ENCODE results near the gene EMC6. TPM values are rescaled to one million over a fixed set of nuclear protein-coding genes. Genes with fewer than 3 reads are reported as not detected.
A peak's percentile ranks its signal among the peaks of the same experiment; 100 is the strongest.

The EMC6 gene
- total and polyA plus RNA-seq, 8 donors = 12.1 to 34.6 (median 16.4) TPM

DNA sequence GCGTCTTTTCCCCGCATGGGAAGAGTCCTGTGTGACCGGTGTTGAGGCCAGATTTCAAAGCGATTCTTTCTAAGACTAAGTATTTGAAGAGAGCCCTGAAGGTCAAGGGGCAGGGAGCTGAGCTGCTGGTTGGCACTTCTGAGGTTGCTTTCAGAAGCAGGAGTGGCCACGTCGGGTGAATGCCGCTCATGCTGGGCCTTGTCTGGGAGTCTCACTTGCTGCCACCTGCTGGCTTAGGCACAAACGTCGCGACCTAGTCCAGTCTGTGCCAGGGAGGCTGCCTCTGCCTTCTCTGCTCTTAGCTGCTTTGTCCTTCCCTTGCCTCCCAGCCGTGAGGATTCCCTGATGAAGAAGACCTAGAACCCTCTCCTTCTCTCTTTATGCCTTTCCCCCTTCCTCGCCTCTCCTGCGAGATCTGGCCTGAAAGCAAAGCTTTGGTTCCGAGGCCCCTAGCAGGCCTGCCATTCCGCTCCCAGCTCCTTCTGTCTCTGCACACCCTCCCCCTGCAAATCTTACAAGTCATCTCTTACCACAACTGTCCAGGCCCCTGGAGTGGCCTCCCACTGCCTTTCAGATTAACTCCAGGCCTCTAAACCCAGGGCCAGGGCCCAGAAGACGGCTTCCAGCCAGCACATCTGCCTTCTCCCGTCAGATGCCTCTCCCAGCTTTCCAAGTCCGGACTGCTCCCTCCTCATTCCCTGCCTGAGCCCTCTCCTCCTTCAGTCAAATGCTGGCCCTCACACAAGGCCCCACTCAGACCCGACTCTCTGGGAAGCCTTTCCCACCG is 20.6 kb upstream of the EMC6 start:
- intact Hi-C loops (cut with DNase I) = loop anchor here in 1 of 3 donors (10.0 kb wide), 1 partner anchor 603 kb away; no protein-coding TSS in a partner anchor
- no peak overlapping the region for H3K27ac ChIP-seq
- H3K27me3 ChIP-seq = no peaks in the 10 kb centered on the region
- H3K4me3 ChIP-seq = no peak overlapping the region
- TF ChIP-seq, protein P1, sequence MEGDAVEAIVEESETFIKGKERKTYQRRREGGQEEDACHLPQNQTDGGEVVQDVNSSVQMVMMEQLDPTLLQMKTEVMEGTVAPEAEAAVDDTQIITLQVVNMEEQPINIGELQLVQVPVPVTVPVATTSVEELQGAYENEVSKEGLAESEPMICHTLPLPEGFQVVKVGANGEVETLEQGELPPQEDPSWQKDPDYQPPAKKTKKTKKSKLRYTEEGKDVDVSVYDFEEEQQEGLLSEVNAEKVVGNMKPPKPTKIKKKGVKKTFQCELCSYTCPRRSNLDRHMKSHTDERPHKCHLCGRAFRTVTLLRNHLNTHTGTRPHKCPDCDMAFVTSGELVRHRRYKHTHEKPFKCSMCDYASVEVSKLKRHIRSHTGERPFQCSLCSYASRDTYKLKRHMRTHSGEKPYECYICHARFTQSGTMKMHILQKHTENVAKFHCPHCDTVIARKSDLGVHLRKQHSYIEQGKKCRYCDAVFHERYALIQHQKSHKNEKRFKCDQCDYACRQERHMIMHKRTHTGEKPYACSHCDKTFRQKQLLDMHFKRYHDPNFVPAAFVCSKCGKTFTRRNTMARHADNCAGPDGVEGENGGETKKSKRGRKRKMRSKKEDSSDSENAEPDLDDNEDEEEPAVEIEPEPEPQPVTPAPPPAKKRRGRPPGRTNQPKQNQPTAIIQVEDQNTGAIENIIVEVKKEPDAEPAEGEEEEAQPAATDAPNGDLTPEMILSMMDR (IDR thresholded peaks at IDR 0.05) = peak in 2 of 4 donors; percentile 14 to 25
- FAIRE-seq = no peak
- ATAC-seq = peak; percentile 55 to 92 (median 86)
- H3K36me3 ChIP-seq = no peaks in the 10 kb centered on the region
- 62 to 63% methylated on average over 20 of the region's 20 CpGs for WGBS, 2 donors
- no peaks in the 10 kb centered on the region for H3K4me1 ChIP-seq
- DNase-seq = peak in 3 of 6 donors; percentile 61 to 86 (median 77)
- H3K9me3 ChIP-seq = no peaks in the 10 kb centered on the region

DNA sequence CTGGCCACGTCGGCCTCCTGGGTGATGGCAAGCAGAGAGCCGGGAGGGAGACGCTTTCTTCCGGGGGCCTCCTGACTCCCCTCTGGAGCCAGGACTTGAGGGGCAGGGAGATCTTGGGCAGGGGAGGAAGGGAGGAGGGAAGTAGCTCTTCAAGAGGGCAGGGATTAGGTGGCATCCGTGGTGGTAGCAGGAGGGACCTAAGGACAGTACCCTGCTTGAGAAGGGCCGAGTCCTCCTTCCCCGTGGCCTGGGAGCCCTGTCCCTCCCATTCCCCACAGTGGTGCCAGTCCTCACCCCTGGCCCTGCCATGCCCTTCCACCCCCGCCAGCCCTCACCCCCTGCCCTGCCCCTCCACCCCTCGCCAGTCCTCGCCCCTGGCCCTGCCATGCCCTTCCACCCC is 12.8 kb upstream of the EMC6 start:
- intact Hi-C loops (cut with DNase I) = no loop called here
- H3K4me1 ChIP-seq = peaks cover 0 to 3% (median 0%) of the 10 kb centered on the region in 3 donors
- no peaks in the 10 kb centered on the region for H3K27me3 ChIP-seq
- no peak overlapping the region for H3K4me3 ChIP-seq
- no peak for FAIRE-seq
- H3K36me3 ChIP-seq = no peaks in the 10 kb centered on the region
- no peaks in the 10 kb centered on the region for H3K9me3 ChIP-seq
- H3K27ac ChIP-seq = no peak overlapping the region
- TF ChIP-seq, protein P1 (IDR thresholded peaks at IDR 0.05) = no peak
- DNase-seq = no peak
- no peak for ATAC-seq
- WGBS, 2 donors = 90% methylated on average over 8 to 11 of the region's 11 CpGs

DNA sequence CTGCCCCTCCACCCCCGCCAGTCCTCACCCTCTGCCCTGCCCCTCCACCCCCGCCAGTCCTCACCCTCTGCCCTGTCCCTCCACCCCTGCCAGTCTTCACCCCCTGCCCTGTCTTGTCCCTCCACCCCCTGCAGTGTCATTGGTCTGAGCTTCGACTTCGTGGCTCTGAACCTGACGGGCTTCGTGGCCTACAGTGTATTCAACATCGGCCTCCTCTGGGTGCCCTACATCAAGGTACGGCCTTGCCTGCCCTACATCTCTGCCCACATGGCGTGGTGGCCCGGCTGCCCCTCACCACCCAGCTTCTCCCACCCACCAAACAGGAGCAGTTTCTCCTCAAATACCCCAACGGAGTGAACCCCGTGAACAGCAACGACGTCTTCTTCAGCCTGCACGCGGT is 12.3 kb upstream of the EMC6 start:
- intact Hi-C loops (cut with DNase I) = no loop called here
- Histone ChIP-seq H3K27ac (no peak overlapping the region), H3K9me3 (no peaks in the 10 kb centered on the region), H3K27me3 (no peaks in the 10 kb centered on the region), H3K4me3 (no peak overlapping the region), H3K36me3 (no peaks in the 10 kb centered on the region), H3K4me1 (peaks cover 0 to 3% (median 0%) of the 10 kb centered on the region in 3 donors)
- DNase-seq (no peak), ATAC-seq (no peak), FAIRE-seq (no peak)
- TF ChIP-seq, protein P1 (IDR thresholded peaks at IDR 0.05) = no peak
- 89 to 92% methylated on average over 15 of the region's 16 CpGs for WGBS, 2 donors

DNA sequence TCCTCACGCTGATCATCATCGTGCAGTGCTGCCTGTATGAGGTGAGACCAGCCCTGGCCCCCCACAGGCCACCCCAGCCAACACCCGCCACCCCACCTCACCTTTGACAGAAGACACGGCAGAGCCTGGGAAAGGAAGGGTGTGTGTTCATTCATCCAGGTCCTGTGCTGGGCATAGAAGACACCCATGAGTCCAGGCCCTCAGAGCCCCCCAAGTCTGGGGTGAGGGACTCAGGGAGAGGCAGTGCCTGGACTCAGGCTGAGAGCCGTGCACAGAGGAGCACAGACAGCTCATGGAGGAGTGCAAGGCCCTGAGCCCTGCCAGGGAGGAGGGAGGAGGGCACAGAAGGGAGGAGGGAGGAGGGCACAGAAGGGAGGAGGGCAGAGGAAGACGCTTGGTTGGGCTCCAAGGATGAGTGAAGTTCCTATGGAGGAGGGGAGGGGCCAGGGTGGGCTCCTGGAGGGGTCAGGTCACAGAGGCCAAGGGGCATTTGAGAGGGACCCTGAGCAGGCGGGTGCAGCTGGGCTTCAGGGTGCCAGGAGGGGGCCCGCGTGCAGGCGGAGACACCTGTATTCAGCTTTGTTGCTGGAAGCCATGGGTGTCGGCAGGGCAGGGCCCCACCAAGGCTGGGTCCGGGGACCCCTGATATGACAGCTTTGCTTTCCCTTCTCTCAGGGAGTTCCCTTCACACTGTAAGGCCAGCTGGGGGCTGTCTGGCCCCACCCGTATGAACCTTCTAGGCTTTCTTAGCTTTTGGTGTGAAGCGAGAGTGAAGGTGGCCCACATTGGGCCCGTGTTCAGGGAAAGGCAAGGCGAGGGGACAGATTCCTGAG is 11.6 kb upstream of the EMC6 start:
- H3K4me1 ChIP-seq = peaks cover 0 to 3% (median 0%) of the 10 kb centered on the region in 3 donors
- intact Hi-C loops (cut with DNase I) = no loop called here
- 89 to 92% methylated on average over 15 to 16 of the region's 16 CpGs for WGBS, 2 donors
- H3K27me3 ChIP-seq = no peaks in the 10 kb centered on the region
- H3K27ac ChIP-seq = no peak overlapping the region
- no peak for DNase-seq
- no peaks in the 10 kb centered on the region for H3K36me3 ChIP-seq
- TF ChIP-seq, protein P1 (IDR thresholded peaks at IDR 0.05) = no peak
- no peak for FAIRE-seq
- no peak overlapping the region for H3K4me3 ChIP-seq
- H3K9me3 ChIP-seq = no peaks in the 10 kb centered on the region
- ATAC-seq = no peak
